HEK293 (cell line): ENCODE data around the gene PYCR2.

Experiments
- FEZF1 ChIP-seq: fragments of 450-650 bp; formaldehyde crosslinking; IDR thresholded peaks from 2 replicates; pipeline ENCODE4 v1.5.1; 2016; ENCODE audit warnings: missing biosample characterization, missing genetic modification characterization
- KLF8 ChIP-seq: fragments of 450-650 bp; formaldehyde crosslinking; IDR thresholded peaks from 2 replicates; pipeline ENCODE4 v1.5.1; 2016; ENCODE audit warnings: missing biosample characterization, missing genetic modification characterization
- WT1 ChIP-seq: fragments of 450-650 bp; formaldehyde crosslinking; IDR thresholded peaks from 2 replicates; pipeline ENCODE4 v1.5.1; 2016; ENCODE audit warnings: missing biosample characterization, missing genetic modification characterization
- YY1 ChIP-seq: fragments of 450-650 bp; formaldehyde crosslinking; IDR thresholded peaks from 2 replicates; pipeline ENCODE4 v1.5.1; 2018; ENCODE audit warnings: missing biosample characterization, missing genetic modification characterization
- ZFP69B ChIP-seq: fragments of 450-650 bp; formaldehyde crosslinking; IDR thresholded peaks from 2 replicates; pipeline ENCODE4 v1.5.1; 2016; ENCODE audit warnings: missing biosample characterization, missing genetic modification characterization
- ZNF121 ChIP-seq: fragments of 450-650 bp; formaldehyde crosslinking; IDR thresholded peaks from 2 replicates; pipeline ENCODE4 v1.5.1; 2016; ENCODE audit warnings: missing biosample characterization, missing genetic modification characterization
- ZNF132 ChIP-seq: fragments of 450-650 bp; formaldehyde crosslinking; IDR thresholded peaks from 2 replicates; pipeline ENCODE4 v1.5.1; 2017; ENCODE audit warnings: missing biosample characterization, missing genetic modification characterization, borderline replicate concordance
- TF ChIP-seq, protein P1 (sequence below): fragments of 450-650 bp; formaldehyde crosslinking; IDR thresholded peaks from 2 replicates; pipeline ENCODE4 v1.5.1; 2016; ENCODE audit warnings: missing biosample characterization, missing genetic modification characterization
- TF ChIP-seq, protein P2 (sequence below): fragments of 450-650 bp; formaldehyde crosslinking; IDR thresholded peaks from 2 replicates; pipeline ENCODE4 v1.5.1; 2016; ENCODE audit warnings: missing biosample characterization, missing genetic modification characterization
- TF ChIP-seq, protein P3 (sequence below): sonication (generic); formaldehyde crosslinking; IDR thresholded peaks from 2 replicates; pipeline ENCODE4 v1.8.1; 2022; ENCODE audit warnings: mild to moderate bottlenecking, moderate library complexity, missing genetic modification reagents

DNA sequence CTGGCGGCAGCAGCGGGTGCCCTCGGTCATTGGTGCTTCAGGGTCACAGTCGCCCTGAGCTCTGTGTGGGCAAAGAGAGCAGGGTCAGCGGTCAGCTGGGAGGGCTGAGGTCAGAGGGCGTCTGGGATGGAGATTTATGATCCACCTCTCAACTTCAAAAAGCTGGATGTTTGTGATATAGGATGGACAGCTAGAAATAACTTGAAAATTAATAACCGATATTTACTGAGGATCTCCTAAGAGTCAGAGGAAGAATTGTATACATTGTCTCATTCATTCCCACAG lies 37.1 kb downstream of the PYCR2 start:
- TF ChIP-seq, protein P1, sequence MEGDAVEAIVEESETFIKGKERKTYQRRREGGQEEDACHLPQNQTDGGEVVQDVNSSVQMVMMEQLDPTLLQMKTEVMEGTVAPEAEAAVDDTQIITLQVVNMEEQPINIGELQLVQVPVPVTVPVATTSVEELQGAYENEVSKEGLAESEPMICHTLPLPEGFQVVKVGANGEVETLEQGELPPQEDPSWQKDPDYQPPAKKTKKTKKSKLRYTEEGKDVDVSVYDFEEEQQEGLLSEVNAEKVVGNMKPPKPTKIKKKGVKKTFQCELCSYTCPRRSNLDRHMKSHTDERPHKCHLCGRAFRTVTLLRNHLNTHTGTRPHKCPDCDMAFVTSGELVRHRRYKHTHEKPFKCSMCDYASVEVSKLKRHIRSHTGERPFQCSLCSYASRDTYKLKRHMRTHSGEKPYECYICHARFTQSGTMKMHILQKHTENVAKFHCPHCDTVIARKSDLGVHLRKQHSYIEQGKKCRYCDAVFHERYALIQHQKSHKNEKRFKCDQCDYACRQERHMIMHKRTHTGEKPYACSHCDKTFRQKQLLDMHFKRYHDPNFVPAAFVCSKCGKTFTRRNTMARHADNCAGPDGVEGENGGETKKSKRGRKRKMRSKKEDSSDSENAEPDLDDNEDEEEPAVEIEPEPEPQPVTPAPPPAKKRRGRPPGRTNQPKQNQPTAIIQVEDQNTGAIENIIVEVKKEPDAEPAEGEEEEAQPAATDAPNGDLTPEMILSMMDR (tag by site-specific recombination), result no peak
- TF ChIP-seq WT1 (tag by site-specific recombination), result no peak
- TF ChIP-seq, protein P2, sequence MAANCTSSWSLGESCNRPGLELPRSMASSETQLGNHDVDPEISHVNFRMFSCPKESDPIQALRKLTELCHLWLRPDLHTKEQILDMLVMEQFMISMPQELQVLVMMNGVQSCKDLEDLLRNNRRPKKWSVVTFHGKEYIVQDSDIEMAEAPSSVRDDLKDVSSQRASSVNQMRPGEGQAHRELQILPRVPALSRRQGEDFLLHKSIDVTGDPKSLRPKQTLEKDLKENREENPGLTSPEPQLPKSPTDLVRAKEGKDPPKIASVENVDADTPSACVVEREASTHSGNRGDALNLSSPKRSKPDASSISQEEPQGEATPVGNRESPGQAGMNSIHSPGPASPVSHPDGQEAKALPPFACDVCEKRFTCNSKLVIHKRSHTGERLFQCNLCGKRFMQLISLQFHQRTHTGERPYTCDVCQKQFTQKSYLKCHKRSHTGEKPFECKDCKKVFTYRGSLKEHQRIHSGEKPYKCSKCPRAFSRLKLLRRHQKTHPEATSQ (tag by site-specific recombination), result no peak
- no peak for TF ChIP-seq ZFP69B (tag by site-specific recombination)
- TF ChIP-seq KLF8 (tag by site-specific recombination), result no peak
- TF ChIP-seq, protein P3, sequence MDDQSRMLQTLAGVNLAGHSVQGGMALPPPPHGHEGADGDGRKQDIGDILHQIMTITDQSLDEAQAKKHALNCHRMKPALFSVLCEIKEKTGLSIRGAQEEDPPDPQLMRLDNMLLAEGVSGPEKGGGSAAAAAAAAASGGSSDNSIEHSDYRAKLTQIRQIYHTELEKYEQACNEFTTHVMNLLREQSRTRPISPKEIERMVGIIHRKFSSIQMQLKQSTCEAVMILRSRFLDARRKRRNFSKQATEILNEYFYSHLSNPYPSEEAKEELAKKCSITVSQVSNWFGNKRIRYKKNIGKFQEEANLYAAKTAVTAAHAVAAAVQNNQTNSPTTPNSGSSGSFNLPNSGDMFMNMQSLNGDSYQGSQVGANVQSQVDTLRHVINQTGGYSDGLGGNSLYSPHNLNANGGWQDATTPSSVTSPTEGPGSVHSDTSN (CRISPR knock-in tag), result no peak
- no peak for TF ChIP-seq YY1
- no peak for TF ChIP-seq FEZF1 (tag by site-specific recombination)
- no peak for TF ChIP-seq ZNF132 (tag by site-specific recombination)
- TF ChIP-seq ZNF121 (tag by site-specific recombination), result no peak
